Glomerular visceral epithelial cell (primary cell): ENCODE results near the gene ANGPTL4.
"Not testable (repeated sequence)": the region's sequence is repeated elsewhere in the genome, so short reads cannot be mapped to it uniquely, and the experiment has no call there.

Source experiments
- DNase-seq: peaks from one replicate; pipeline ENCODE4 v3.0.0-alpha.2; 2016; ENCODE audit errors: extremely low spot score

ANGPTL4 gene

DNA sequence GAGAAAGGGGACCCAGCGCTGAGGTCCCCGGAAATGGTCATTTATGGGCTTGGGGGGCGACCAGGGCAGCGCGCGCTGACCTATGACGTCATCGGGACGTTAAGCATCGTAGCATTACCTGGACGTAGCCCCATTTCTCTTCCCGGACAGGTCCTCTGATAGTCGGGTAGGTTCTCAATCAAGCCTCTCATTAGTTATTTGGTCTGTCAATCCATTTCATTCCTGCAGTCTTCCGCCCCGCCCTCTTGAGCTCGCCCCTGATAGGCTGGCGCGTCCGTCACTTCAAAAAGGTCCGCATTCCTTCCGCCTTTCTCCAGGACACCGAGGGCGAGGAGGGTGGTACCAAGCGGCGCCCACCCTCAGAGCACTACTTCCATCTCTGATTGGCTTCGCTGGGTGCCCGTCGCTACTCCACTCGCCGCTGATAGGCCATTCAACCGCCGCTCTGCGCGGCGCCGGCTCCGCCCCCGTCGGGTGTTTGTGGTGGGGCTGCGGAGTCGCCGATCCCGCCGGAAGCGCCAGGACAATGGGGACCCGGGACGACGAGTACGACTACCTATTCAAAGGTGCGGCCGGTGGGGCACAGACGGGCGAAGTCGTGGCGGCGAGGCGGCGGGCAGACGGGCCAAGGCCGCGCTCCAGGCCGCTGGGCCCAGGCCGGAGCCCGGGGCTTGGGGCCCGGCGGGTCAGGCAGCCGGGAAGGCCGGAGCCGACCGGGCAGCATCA lies 26.1 kb downstream of the ANGPTL4 start, which contains the start of gene RAB11B:
TSS of gene RAB11B (plus strand) at position 470 of the 726 bp plus-strand sequence. CDS start at position 527, 57 bp downstream.
- peak; percentile 100 for DNase-seq

DNA sequence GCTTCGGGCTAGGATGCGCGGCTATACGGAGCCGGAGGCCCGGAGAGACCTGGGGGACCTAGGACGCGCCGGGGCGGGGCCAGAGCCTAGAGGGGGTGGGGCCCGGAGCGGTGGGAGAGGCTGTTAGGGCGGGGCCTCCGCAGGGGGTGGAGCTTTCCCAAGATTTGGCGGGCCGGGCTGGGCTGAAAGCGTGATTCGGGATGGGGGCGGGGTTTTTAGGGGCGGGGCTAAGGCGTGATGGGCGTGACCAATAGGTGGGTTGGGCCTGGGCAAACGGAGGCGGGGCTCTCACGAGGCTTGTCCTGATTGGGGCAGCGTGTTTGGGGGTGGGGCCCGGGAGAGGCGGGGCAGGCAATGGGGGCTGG lies 26.6 kb downstream of the ANGPTL4 start:
- DNase-seq = peak; percentile 95

DNA sequence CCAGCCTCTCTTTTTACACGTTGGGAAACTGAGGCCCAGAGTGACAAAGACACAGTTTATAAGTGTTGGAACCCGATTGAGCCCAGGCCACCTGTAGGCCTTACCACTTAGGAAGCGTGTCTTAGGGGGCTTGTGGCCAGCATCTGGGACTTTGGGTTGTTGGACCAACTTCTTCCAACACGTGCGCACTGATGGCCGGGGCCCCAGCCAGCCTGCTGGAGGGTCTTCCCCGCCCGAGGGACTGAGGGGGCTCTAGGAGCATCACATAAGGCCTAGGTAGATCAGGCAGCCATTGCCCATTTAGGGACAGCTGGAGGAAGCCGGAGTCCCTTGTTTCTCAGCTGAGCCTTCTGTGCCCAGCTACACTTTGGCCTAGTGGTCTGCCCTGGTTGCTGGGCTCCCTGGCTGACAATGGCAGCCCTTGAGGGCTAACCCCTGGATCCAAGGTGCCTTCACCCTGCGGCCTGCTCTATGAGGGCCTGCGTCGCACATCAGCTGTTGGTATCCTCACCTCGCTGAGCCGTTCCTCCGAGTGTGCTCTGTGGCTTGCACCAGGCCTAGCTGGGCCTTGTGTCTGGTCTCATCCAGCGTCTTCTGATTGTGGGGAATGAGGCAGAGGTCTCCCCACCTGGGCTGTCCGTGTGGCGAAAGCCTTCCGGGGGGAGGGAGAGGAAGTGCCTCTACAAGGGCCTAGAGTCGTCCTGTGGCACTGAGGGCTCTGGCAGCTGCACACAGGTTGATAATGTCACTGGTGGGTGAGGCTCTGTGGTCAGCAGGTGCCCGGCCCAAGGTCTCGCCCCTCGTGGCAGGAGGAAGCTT lies 27.5 kb downstream of the ANGPTL4 start:
- no peak for DNase-seq

DNA sequence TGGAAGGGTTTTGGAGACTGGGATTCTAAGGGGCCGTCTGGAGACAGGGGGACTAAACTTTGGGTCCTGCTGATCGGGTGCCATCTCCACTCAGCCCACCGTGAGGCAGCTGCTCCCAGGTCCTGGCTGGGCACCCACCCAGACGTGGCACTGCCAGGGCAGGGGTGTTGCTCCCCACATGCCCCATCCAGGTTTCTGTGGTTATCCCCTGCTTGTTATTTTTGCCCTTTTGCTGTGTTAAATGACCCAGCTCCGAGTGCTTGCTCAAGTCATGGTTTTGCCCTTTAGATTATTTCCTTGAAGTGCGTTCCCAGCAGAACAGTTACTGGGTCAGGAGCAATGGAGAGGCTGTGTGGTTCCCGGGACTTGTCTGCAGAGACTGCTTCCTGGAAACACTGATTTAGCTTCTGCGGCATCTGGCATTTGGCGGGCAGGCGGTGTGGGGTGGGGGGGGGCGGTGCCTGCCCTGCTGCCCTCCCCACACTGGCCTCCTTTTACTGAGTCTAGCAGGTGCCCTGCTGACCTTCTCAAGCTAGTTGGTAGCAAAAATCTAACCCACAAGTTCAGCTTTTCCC lies 28.1 kb downstream of the ANGPTL4 start:
- DNase-seq = peak; percentile 47

DNA sequence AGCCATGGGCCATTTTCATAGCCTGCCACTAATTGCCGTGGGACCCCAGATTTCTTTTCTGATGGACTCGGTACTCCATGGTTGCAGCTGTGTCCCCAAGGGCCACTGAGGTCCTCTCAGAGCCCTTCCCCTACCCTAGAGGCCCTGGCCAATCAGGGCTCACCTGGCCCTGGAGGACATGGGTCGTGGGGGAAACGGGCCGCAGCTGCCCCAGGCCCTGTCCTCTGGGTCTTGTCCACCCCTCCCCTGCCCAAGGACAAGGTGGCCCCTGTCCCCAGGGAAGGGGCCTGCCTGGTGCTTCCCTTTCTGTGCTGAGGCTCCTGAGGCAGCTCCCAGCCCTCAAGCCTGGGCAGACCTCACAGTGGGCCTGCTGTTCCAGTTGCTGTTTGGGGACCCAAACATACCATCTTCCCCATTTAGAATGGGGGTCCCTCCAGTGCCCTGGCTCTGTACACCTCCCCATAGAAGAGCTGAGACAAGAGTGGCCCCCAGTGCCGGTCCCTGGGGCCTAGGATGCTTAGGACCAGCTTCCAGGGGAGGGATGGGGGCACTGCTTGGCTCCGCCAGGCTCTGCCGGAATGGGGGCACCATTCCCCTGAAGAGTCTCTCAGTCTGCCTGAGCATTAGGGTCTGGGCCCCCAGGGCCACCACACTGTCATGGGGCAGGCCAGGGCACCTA lies 29.4 kb downstream of the ANGPTL4 start:
- DNase-seq = no peak

DNA sequence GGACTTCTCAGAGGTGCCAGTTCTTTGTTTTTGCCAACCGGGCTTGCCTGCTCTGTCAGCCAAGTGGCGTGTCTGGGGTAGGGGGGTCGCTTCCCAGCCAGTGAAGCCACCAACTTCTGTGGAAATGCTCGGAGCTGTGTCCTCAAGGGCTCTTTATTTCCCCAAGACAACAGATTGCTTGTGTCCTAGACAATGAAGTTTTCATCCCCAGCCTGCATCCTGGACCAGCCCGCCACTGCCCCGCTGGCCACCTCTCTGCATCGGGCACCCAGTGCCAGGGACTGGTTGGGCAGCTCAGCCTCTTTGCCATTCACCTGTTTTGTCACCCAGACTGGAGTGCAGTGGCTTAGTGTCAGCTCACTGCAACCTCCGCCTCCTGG lies 29.9 kb downstream of the ANGPTL4 start:
- no peak for DNase-seq

DNA sequence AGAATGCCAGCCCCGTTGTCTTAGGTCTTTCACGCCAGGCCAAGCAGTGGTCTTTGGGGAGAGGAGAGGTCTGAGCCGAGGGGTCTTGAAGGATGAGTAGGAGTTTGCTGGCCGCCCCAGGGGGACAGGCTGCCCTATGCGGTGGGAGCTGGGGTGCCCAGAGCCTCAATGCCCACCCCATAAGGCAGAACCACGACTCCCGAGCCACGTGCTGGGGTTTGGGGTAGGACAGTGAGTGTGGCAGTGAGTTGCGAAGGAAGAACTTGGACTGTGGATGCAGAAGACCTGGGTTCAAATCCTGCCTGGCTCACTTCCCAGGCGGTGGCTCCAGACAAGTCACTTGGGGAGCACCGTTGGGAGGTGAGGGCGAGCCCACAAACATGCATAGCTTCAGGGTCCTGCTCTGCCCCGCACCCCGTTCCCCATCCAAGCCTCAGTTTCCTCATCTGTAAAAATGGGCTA lies 31.7 kb downstream of the ANGPTL4 start:
- DNase-seq = no peak

DNA sequence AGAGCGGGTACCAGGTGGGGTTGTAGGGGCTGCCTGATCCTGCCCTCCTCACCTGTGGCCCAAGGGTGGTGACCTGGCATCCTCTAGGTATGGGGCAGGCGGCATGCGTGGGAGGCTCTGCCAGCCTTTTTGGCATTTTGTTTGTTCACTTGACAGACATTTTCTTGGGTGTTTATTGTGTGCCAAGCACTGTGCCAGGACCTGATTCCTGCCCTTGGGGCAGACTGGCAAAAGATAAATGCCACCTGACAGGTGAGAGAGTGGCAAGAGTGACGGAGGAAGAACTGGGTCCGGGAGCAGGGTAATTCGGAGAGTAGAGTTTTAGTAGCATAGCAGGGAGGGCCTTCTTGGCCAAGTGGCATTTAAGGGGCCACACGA lies 32.2 kb downstream of the ANGPTL4 start:
- no peak for DNase-seq

DNA sequence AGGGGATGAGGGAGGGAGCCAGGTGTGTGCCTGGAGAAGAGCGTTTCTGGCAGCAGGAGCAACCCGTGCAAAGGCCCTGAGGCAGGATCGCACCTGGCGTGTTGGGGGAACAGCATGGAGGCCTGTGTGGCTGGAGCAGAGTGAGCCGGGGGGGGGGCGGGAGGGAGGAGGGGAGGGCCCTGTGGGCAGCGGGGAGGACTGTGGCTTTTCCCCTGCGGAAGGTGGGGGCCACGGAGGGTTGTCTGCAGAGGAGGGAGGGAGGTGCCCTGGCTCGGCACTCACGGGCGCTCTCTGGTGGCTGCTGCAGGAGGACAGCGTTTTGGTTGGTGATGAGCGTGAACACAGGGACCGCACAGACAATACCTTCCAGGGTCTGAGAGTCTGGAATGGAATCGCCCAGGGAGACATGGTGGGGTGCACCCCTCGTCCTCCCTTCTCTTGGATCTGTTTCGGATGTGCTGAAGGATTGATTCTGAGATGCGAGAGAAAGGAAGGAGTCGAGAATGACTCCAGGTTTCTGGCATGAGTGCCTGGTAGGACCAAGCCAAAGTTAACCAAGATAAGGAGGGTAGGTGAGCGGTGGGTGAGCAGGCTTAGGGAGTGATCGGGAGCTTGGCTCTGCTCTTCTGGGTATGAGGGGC lies 32.7 kb downstream of the ANGPTL4 start:
- DNase-seq = peak; percentile 62

DNA sequence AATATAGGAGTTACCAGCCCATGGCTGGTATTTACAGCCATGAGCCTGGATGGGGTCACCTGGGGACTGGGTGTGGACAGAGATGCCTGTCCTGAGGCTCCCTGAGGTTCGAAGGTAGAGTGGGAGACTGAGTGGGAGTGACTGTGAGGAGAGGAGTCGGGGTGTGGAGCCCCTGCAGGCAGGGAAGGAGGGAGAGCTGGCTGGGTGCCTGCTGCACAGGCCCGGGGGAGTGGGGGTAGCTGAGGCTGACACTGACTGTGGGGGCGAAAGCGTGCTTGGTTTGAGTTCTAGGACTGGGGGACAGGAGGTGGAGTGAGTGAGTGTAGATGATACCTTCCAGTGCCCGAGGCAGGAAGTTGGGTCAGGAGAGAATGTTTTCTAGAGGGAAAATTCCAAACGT lies 33.3 kb downstream of the ANGPTL4 start:
- no peak for DNase-seq

DNA sequence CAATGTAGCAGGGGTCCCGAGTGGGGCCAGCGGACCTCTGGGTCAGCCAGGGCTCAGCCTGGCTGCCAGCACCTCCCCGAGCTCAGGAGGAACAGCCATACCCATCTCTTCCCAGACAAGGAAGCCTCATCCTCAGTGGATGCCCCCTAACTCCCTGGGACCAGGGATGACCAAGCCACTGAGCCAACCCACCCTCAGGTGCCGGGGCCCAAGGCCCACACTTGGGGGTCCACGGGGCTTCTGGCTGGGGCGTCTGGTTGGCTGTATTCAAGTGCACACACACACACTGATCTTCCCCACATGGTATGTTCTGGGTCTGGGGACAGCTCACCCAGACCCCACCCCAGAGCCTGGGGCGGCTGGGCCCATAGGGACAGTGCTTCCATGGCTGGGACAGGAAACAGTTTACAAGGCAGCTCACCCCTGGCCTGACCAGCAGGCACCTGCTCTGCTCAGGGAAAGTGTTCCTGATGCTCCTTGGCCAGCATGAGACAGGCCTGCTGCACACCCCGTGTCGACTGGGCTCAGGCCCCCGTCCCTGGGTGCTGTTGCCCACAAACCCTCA lies 33.9 kb downstream of the ANGPTL4 start:
- no peak for DNase-seq

DNA sequence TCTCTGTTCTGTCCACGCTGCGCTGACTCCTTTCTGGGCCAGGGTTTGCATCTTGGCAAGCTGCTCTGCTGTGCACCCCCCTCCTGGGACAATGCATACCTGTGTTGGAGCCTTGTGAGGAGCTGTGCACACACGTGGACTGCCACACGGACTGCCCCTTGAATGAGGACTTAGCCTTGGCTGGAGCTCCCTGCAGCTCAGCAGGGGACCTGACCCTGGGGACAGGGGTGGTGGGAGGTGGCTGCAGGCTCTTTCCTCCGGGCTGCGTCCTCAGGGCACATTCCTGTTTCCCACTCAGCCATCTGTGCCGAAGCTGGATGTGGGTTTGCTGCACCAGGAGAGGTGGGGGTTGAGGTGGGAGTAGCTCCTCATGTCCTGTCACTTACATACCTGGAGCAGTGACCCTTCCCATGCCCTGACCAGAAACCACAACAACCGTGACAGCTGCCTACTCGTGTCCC lies 34.4 kb downstream of the ANGPTL4 start:
- peak; percentile 72 for DNase-seq

DNA sequence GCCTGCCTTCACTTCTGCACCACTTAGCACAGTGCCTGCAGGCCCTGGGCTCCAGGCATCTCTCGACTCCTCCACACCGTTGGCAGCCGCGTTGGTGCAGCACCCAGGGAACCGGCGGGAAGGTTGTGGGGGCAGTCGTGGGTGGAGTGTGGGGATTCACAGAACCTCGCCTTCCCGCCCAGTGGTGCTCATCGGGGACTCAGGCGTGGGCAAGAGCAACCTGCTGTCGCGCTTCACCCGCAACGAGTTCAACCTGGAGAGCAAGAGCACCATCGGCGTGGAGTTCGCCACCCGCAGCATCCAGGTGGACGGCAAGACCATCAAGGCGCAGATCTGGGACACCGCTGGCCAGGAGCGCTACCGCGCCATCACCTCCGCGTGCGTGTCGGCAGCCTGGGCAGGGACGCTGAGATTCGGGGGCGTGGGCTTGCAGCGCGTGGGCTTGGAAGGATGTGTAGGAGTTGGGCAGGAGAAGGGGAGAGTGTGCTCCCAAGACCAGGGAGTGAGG lies 35.8 kb downstream of the ANGPTL4 start:
- DNase-seq = no peak

DNA sequence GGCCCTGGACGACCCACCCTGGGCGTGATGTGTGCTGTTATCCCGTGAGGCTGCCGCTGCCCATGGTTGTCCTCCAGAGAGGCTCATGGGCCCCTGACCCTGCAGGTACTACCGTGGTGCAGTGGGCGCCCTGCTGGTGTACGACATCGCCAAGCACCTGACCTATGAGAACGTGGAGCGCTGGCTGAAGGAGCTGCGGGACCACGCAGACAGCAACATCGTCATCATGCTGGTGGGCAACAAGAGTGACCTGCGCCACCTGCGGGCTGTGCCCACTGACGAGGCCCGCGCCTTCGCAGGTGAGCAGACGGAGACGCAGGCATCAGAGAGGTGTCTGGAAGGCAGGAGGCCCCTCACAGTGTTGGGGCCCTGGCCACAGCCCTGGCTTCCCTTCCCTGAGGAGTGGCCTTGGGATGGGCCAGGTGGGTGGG lies 38.0 kb downstream of the ANGPTL4 start:
- no peak for DNase-seq

DNA sequence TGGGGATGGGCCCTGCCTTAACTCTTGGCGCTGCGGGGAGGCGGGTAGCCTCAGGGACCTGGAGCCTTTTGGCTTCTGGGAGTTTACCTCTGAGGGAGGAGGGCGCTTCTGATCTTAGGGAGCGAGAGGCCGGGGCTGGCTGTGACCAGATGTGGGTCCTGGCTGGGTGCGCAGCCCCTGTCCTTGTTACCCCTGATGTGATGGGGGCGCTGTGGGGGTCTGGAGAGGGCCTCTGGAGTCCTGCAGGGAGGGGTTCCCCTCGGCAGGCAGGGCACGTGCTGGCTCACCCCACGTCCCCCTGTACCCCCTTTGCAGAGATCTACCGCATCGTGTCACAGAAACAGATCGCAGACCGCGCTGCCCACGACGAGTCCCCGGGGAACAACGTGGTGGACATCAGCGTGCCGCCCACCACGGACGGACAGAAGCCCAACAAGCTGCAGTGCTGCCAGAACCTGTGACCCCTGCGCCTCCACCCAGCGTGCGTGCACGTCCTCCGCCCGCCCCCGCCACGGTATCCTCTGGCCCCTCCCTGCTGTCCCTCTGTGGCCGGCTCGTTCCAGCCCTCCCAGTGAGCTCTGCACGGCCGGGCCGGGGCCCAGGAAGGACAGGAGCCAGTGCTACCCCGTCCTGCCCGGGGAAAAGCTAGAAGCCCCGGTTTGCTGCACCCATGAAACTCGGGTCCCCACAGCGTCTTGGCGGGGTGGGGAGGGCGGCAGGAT lies 39.3 kb downstream of the ANGPTL4 start:
- DNase-seq = no peak

DNA sequence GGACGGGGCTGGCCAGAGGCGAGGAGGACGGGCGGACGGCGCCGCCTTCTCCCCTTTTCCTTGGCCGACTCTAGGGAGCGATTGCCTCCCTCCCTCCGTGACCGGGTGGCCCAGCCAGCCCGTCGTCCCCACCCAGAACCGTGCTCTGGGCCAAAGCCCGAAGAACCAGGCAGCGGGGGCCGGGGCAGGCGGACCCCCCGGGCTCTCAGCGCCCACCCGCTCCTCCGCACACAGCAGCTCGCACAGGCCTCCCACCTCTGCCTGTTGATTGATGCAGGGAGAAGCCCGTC lies 39.8 kb downstream of the ANGPTL4 start:
- DNase-seq = no peak

DNA sequence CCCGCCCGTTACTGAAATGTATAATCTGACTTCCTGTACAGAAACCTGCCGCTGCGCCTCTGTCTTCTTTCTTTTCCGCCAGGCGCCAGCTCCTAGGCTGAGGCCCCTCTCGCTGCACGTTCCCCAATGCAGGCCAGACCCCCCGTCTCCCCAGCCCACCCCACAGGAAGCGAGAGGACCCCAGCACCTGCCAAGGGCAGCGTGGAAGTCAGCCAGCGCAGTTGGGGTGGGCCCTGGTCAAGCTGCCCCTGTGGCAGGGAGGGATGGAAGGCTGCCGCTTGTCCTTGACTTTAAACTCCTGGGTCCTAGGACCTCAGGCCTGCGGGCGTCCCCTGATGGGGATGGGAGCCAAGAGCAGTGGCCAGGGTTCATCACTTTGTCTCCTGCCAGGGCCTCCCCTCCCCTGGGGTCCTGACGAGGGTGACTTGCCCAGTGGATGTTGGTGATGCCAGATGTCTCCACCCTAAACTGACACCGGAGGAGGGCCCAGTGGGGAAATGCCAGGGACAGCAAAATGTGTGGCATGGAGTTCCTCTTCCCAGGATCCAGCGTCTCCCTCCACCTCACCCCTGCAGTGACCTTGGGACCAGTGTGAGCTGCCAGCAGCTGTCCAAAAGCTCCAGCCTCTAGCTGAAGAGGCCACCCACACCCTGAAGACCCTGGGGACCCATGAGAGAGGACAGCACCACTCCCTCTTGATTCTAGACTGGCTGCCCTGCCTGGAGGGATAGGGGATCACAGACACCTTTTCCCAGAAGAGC lies 40.6 kb downstream of the ANGPTL4 start:
- DNase-seq = no peak

DNA sequence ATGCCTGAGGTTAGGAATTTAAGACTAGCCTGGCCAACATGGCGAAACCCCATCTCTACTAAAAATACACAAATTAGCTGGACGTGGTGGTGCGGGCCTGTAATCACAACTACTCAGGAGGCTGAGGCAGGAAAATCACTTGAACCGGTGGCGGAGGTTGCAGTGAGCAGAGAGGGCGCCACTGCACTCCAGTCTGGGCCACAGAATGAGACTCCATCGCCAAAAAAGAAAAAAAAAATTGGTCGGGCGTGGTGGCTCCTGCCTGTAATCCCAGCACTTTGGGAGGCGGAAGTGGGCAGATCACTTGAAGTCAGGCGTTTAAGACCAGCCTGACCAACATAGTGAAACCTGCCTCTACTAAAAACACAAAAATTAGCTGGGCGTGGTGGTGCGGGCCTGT lies 46.8 kb downstream of the ANGPTL4 start:
- DNase-seq = not testable (repeated sequence)

DNA sequence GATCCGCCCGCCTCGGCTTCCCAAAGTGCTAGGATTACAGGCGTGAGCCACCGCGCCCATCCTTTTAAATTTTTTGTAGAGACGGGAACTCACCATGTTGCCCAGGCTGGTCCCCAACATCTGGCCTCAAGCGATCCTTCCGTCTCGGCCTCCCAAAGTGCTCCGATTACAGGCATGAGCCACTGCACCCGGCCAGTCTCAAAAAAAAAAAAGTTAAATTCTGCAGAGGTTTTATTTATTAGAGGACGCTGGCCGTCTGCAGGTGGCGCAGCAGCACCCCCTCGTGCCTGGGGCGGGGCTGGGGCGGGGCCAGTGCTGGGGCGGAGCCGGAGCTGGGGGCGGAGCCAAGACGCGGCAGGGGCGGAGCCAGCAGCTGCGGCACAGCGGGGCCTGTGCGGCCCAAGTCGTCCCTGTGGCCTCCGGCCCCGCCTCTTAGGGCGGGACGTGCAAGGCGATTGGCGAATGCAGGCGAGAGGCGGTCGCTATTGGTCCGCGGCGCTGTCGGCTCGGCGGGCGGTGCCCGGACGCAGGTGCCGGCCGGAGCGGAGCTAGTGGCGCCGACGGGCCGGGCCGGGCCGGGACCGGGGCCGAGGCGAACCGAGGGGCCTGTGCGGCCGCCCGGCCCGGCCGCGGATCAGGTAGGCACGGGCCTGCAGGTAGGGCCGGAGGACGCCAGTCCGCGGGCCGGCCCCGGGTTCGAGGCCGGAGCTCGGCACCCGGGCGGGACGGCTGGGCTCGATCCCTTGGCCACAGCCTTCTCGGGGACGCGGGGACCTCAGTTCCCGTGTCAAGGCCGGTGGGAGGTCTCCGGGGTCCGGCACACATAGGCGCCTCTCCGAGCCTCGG lies 49.1 kb downstream of the ANGPTL4 start, which contains the start of gene MARCHF2:
TSS of gene MARCHF2 (plus strand) at position 523 of the 846 bp plus-strand sequence. CDS start 8,536 bp downstream, outside the sequence.
- DNase-seq = peak; percentile 98
